ENCODE data around the gene DPF1. TPM values are rescaled to one million over a fixed set of nuclear protein-coding genes. Genes with fewer than 3 reads are reported as not detected.
A peak's percentile ranks its signal among the peaks of the same experiment; 100 is the strongest.

The DPF1 gene
- total and polyA plus RNA-seq, 2 donors (not counting 1 experiment from before 2014, with no cell fraction given): 0.50 to 1.6 TPM

DNA sequence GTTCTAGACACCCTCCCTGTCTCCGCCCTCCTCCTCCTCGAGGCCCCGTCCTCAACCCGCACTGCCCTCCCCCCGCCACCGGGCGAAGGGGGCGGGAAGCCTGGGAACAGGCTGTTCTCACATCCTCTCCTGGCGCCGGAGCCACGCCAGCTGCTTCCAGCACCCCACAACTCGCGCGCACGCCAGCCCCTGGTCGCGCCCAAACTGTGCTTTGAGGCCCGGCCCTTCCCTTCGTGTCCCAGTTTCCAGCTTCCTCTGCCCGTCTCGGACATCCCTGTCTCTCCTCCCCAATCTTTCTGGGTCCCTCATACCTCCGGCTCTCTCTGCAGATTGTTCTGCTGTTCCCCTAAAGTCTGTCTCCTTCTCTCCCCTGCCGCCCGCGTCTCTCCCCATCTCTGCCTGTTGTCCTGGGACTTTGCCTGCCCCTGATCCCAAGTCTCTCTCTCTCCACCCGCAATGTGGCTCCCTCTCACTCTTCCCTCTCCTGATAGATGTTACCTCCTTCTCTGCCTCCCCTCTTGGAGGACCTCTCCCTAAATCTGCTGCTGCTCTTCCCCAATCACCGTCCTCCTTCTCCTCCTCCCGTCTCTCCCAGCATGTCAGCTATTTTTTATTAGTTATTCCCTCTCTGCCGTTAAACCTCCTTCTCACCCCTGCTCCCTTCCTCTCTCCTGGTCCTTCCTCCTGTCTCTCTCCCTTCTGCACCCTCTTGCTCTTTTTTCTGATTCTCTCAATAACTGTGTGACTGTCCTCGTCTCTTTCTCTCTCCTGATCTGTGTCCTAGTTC is 14.2 kb downstream of the DPF1 start:
- no peaks in the 10 kb centered on the region for H3K79me2 ChIP-seq (ENCODE audit: control insufficient read depth, insufficient read depth, low read length)
- peak overlapping the region; percentile 18 for H3K4me2 ChIP-seq (ENCODE audit: extremely low read depth, insufficient read depth, low read length)
- peak overlapping the region; percentile 43 for H3K9ac ChIP-seq (ENCODE audit: insufficient read depth, low read length)
- TF ChIP-seq, protein P1, sequence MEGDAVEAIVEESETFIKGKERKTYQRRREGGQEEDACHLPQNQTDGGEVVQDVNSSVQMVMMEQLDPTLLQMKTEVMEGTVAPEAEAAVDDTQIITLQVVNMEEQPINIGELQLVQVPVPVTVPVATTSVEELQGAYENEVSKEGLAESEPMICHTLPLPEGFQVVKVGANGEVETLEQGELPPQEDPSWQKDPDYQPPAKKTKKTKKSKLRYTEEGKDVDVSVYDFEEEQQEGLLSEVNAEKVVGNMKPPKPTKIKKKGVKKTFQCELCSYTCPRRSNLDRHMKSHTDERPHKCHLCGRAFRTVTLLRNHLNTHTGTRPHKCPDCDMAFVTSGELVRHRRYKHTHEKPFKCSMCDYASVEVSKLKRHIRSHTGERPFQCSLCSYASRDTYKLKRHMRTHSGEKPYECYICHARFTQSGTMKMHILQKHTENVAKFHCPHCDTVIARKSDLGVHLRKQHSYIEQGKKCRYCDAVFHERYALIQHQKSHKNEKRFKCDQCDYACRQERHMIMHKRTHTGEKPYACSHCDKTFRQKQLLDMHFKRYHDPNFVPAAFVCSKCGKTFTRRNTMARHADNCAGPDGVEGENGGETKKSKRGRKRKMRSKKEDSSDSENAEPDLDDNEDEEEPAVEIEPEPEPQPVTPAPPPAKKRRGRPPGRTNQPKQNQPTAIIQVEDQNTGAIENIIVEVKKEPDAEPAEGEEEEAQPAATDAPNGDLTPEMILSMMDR (conservative IDR thresholded peaks at IDR 0.05 in 1 of 2, IDR thresholded peaks at IDR 0.05 in 1 of 2; ENCODE audit: low read depth in 1 of 2, low read length in 2 of 2): no peak
- TF ChIP-seq EZH2 (IDR thresholded peaks at IDR 0.05; ENCODE audit: low read length, missing control alignments): no peak
- no peaks in the 10 kb centered on the region for H3K36me3 ChIP-seq (ENCODE audit: control insufficient read depth, insufficient read depth, low read length)
- H3K4me3 ChIP-seq (replicated peaks in 1 of 4; ENCODE audit: control extremely low read depth in 1 of 4, insufficient read depth in 1 of 4, low read depth in 3 of 4, low read length in 4 of 4): peak overlapping the region in 3 of 4 experiments; percentile 0 to 45 (median 39)
- peak overlapping the region; percentile 54 for H2AFZ ChIP-seq (ENCODE audit: low read length)
- no peaks in the 10 kb centered on the region for H3K9me3 ChIP-seq (ENCODE audit: control insufficient read depth, insufficient read depth, low read depth, low read length)
- DNase-seq (ENCODE audit: low read depth in 2 of 2): peak; percentile 43 to 76
- H3K4me1 ChIP-seq (ENCODE audit: control insufficient read depth, extremely low read depth, insufficient read depth, low read length): peaks cover 13% of the 10 kb centered on the region
- no peaks in the 10 kb centered on the region for H4K20me1 ChIP-seq (ENCODE audit: control insufficient read depth, extremely low read depth, insufficient read depth, low read length)
- peak overlapping the region; percentile 54 for H3K27ac ChIP-seq (ENCODE audit: insufficient read depth, low read length)
- no peaks in the 10 kb centered on the region for H3K27me3 ChIP-seq (ENCODE audit: control insufficient read depth, insufficient read depth, low read length)

DNA sequence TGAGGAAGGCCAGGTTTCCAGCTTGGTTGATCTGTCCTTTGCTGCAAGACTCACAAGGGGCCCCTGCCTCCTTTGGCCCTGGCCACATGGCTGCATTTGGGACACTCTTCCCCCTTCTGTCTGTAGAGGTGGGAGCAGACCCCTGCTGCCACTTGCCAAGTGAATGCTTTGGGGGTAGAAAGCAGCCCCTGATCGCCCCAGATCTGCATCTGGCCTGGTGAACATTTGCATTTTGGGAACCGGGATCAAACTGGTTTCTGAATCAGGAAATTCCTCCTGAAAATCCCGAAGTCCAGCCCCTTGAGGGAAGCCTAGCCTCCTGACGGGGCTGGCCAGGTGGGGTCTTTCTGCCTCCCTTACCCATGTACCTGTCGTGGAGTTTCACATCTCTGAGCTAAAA is 14.9 kb downstream of the DPF1 start:
- H3K9ac ChIP-seq (ENCODE audit: insufficient read depth, low read length): no peak overlapping the region
- no peak for TF ChIP-seq EZH2 (IDR thresholded peaks at IDR 0.05; ENCODE audit: low read length, missing control alignments)
- TF ChIP-seq, protein P1 (conservative IDR thresholded peaks at IDR 0.05 in 1 of 2, IDR thresholded peaks at IDR 0.05 in 1 of 2; ENCODE audit: low read depth in 1 of 2, low read length in 2 of 2): no peak
- H3K36me3 ChIP-seq (ENCODE audit: control insufficient read depth, insufficient read depth, low read length): no peaks in the 10 kb centered on the region
- peaks cover 11% of the 10 kb centered on the region for H3K4me1 ChIP-seq (ENCODE audit: control insufficient read depth, extremely low read depth, insufficient read depth, low read length)
- DNase-seq (ENCODE audit: low read depth in 2 of 2): no peak
- no peaks in the 10 kb centered on the region for H4K20me1 ChIP-seq (ENCODE audit: control insufficient read depth, extremely low read depth, insufficient read depth, low read length)
- peak overlapping the region in 1 of 4 experiments; percentile 39 for H3K4me3 ChIP-seq (replicated peaks in 1 of 4; ENCODE audit: control extremely low read depth in 1 of 4, insufficient read depth in 1 of 4, low read depth in 3 of 4, low read length in 4 of 4)
- H3K9me3 ChIP-seq (ENCODE audit: control insufficient read depth, insufficient read depth, low read depth, low read length): no peaks in the 10 kb centered on the region
- no peaks in the 10 kb centered on the region for H3K79me2 ChIP-seq (ENCODE audit: control insufficient read depth, insufficient read depth, low read length)
- no peaks in the 10 kb centered on the region for H3K27me3 ChIP-seq (ENCODE audit: control insufficient read depth, insufficient read depth, low read length)
- peak overlapping the region; percentile 18 for H3K4me2 ChIP-seq (ENCODE audit: extremely low read depth, insufficient read depth, low read length)
- no peak overlapping the region for H3K27ac ChIP-seq (ENCODE audit: insufficient read depth, low read length)
- no peak overlapping the region for H2AFZ ChIP-seq (ENCODE audit: low read length)

DNA sequence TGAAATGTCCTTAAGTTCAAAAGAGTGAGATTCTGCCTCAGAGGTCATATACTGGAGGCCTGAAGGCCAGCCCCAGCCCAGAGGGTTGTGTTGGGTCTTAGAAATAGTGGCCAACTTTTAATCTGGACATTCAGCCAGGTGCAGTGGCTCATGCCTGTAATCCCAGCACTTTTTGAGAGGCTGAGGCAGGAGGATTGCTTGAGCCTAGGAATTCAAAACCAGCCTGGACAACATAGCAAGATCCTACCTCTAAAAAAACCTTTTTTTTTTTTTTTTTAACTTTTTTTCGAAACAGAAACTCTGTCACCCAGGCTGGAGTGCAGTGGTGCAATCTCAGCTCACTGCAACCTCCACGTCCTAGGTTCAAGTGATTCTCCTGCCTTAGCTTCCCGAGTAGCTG is 15.5 kb downstream of the DPF1 start:
- DNase-seq (ENCODE audit: low read depth in 2 of 2): no peak
- peaks cover 8% of the 10 kb centered on the region for H3K4me1 ChIP-seq (ENCODE audit: control insufficient read depth, extremely low read depth, insufficient read depth, low read length)
- no peaks in the 10 kb centered on the region for H4K20me1 ChIP-seq (ENCODE audit: control insufficient read depth, extremely low read depth, insufficient read depth, low read length)
- peaks cover 2% of the 10 kb centered on the region for H3K36me3 ChIP-seq (ENCODE audit: control insufficient read depth, insufficient read depth, low read length)
- no peak overlapping the region for H3K9ac ChIP-seq (ENCODE audit: insufficient read depth, low read length)
- no peak overlapping the region for H3K4me2 ChIP-seq (ENCODE audit: extremely low read depth, insufficient read depth, low read length)
- H2AFZ ChIP-seq (ENCODE audit: low read length): no peak overlapping the region
- no peak overlapping the region for H3K27ac ChIP-seq (ENCODE audit: insufficient read depth, low read length)
- no peak overlapping the region for H3K4me3 ChIP-seq (replicated peaks in 1 of 4; ENCODE audit: control extremely low read depth in 1 of 4, insufficient read depth in 1 of 4, low read depth in 3 of 4, low read length in 4 of 4)
- no peaks in the 10 kb centered on the region for H3K79me2 ChIP-seq (ENCODE audit: control insufficient read depth, insufficient read depth, low read length)
- TF ChIP-seq, protein P1 (conservative IDR thresholded peaks at IDR 0.05 in 1 of 2, IDR thresholded peaks at IDR 0.05 in 1 of 2; ENCODE audit: low read depth in 1 of 2, low read length in 2 of 2): no peak
- no peak for TF ChIP-seq EZH2 (IDR thresholded peaks at IDR 0.05; ENCODE audit: low read length, missing control alignments)
- no peaks in the 10 kb centered on the region for H3K27me3 ChIP-seq (ENCODE audit: control insufficient read depth, insufficient read depth, low read length)
- H3K9me3 ChIP-seq (ENCODE audit: control insufficient read depth, insufficient read depth, low read depth, low read length): no peaks in the 10 kb centered on the region
